HepG2 (cell line): ENCODE measurements around the gene CENPL.

Experiments used
- CCDC6 ChIP-seq: sonication (generic); formaldehyde crosslinking; IDR thresholded peaks from 2 replicates; pipeline ENCODE4 v1.8.1; 2022; ENCODE audit warnings: mild to moderate bottlenecking, missing genetic modification reagents, moderate library complexity
- CEBPB ChIP-seq: IDR thresholded peaks from 2 replicates; pipeline ENCODE4 v1.6.1; 2011; ENCODE audit warnings: low read depth, low read length, improper control_type of control experiment, borderline replicate concordance
- CTCF ChIP-seq: sonication (generic); formaldehyde crosslinking; IDR thresholded peaks from 2 replicates; pipeline ENCODE4 v1.5.0; 2020; ENCODE audit warnings: mild to moderate bottlenecking, missing genetic modification reagents, moderate library complexity
- GTF2F1 ChIP-seq: fragments of 150-350 bp; IDR thresholded peaks from 2 replicates; pipeline ENCODE4 v1.6.1; 2014; ENCODE audit warnings: low read length
- NPAS2 ChIP-seq: sonication (generic); formaldehyde crosslinking; IDR thresholded peaks from 2 replicates; pipeline ENCODE4 v1.8.0; 2022; ENCODE audit warnings: mild to moderate bottlenecking, missing genetic modification reagents, borderline replicate concordance
- RFX3 ChIP-seq: IDR thresholded peaks from 2 replicates; pipeline ENCODE4 v1.6.1; 2016; ENCODE audit warnings: missing biosample characterization, missing genetic modification reagents
- SIN3A ChIP-seq: IDR thresholded peaks from 2 replicates; pipeline ENCODE4 v1.6.1; 2011; ENCODE audit warnings: low read depth, mild to moderate bottlenecking, control low read depth, low read length, borderline replicate concordance
- TARDBP ChIP-seq: sonication (generic); formaldehyde crosslinking; IDR thresholded peaks from 2 replicates; pipeline ENCODE4 v1.8.0; 2022; ENCODE audit warnings: mild to moderate bottlenecking, missing genetic modification reagents
- ZBTB8A ChIP-seq: sonication (generic); formaldehyde crosslinking; IDR thresholded peaks from 2 replicates; pipeline ENCODE4 v1.4.0; 2020; ENCODE audit warnings: mild to moderate bottlenecking, low read depth, missing genetic modification reagents, borderline replicate concordance
- ZNF256 ChIP-seq: sonication (generic); formaldehyde crosslinking; conservative IDR thresholded peaks from 2 replicates; pipeline ENCODE4 v1.4.0; 2020; ENCODE audit warnings: missing genetic modification reagents
- ZNF563 ChIP-seq: sonication (generic); formaldehyde crosslinking; IDR thresholded peaks from 2 replicates; pipeline ENCODE4 v1.8.0; 2022; ENCODE audit warnings: mild to moderate bottlenecking, moderate library complexity, missing genetic modification reagents
- ZNF878 ChIP-seq: sonication (generic); formaldehyde crosslinking; IDR thresholded peaks from 2 replicates; pipeline ENCODE4 v1.8.1; 2023; ENCODE audit warnings: mild to moderate bottlenecking, missing genetic modification reagents, moderate library complexity

- TF ChIP-seq ZBTB8A (no peak), CCDC6 (CRISPR knock-in tag) (no peak), SIN3A (no peak), CTCF (CRISPR knock-in tag) (no peak), RFX3 (CRISPR knock-in tag) (no peak), TARDBP (CRISPR knock-in tag) (no peak), ZNF878 (no peak), CEBPB (no peak), GTF2F1 (no peak), ZNF256 (no peak), NPAS2 (no peak), ZNF563 (CRISPR knock-in tag) (no peak)
These were observed 3.0 kb downstream of the CENPL start for GRCh38 chr1:173821680-173822079.
